Measurements from ENCODE around the gene TRIO.

Gene TRIO

GRCh38 chr5:14123551-14123950 lies 19.6 kb upstream of the TRIO start:
- no peak for DNase-seq (ENCODE audit: low read depth)

DNA sequence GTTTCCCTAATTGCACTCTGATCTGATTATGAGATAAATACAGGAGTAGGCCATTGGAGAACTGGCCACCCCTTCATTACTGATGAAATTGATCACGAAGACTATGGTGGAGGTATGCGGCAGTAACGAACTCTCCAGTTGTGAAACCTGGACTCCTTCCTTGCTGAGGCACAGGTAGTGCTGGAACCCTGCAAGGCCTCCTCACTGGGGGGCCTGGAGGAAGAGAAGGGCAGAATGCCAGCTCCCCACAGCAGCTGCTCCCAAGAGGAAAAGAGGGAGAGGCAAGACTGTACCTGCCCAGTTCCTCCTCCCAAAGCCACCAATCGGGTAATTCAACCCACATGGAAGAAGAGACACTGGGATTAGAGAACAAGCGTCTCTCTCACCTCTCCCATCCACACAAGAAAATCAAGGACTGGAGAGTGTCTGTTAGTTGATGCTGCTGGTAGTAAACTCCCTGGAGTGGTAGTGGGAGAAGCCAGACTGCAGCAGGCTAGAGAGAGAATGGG lies 19.1 kb upstream of the TRIO start:
- no peak for DNase-seq (ENCODE audit: low read depth)

DNA sequence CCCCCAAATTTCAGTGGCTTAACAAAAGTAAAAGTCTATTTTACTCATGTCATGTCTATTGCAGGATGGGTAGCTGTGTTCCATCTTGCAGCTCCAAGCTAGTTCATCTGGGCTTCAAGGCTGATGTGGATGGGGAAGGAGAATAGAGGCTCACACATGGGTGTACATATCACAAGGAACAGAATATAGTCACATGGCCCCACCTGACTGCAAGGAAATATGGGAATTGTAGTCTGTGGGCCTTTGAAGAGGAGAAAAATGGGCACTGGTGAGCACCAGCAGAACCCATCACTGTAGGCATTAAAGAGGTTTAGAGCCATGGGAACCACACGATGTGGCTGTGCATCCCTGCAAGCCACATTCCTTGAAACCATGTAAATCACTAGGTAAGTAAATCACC lies 17.9 kb upstream of the TRIO start:
- no peak for DNase-seq (ENCODE audit: low read depth)

DNA sequence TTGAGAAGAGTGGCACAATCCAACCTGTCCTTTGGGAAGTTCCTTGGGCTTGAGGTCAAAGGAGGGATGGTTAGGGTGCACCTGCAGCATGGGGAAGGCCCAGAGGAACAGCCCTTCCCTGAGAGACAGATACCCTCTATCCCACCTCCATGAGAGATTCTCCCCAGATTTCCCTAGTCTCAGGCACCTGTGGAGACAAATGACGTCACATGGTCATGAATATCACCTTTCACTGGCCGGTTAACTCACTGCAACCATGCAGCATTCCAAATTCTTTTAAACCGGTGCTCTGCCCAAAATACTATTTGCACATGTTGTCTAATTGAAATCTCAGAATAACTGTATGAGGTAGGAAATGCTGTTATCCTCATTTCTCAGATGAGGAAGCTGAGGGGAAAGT lies 15.6 kb upstream of the TRIO start:
- no peak for DNase-seq (ENCODE audit: low read depth)

GRCh38 chr5:14128079-14128478 lies 15.1 kb upstream of the TRIO start:
- no peak for DNase-seq (ENCODE audit: low read depth)

GRCh38 chr5:14129123-14129522 lies 14.0 kb upstream of the TRIO start:
- no peak for DNase-seq (ENCODE audit: low read depth)

GRCh38 chr5:14131855-14132503 lies 11.2 kb upstream of the TRIO start:
- DNase-seq (ENCODE audit: low read depth), result no peak

DNA sequence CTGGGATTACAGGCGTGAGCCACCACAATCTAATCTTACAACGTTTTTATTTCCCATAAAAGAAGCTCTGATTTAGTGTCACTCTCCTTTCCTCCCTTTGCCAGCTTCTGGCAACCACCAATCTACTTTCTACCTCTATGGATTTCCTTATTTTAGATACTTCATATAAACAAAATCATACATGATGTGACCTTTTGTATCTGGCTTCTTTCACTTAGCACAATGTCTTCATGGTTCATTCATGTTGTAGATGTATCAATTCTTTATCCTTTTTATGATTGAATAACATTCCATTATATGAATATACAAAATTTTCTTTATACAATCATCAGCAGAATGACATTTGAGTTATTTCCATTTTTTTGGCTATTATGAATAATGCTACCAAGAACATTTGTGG lies 9.7 kb upstream of the TRIO start:
- DNase-seq (ENCODE audit: low read depth), result no peak

DNA sequence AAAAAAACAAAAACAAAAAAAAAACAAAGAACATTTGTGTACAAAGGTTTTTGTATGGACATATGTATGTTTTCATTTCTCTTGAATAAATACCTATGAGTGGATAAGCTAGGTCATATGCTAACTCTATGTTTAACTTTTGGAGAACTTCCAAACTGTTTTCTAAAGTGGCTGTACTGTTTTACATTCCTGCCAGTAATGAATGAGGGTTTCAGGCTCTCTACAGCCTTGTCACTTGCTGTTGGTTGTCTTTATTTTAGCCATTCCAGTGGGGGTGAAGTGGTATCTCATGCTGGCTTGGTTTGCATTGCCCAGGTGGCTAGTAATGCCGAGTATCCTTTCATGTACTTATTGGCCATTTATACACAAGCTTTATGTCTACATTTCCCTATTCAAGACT lies 9.1 kb upstream of the TRIO start:
- peak; percentile 42 for DNase-seq (ENCODE audit: low read depth)

DNA sequence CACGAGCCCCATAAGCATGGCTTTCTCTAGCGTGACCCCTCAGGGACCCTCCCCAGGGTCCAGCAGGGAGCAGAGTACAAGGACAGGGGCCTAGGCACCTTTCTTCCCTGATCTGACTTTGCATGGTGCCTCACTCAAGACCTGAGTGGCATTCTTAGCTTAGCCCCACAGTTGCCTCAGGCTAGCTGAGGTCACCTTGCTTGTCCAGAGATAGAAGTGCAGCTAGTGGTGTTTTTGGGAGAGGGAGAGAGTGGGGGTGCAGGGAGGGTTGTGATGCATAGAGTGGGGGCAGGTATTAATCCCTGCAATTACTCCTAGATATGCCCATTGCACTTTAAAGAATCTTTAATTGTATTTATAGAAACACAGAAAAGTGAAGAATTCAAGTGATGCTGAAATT lies 8.4 kb upstream of the TRIO start:
- no peak for DNase-seq (ENCODE audit: low read depth)

GRCh38 chr5:14135621-14136020 lies 7.5 kb upstream of the TRIO start:
- DNase-seq (ENCODE audit: low read depth), result no peak

GRCh38 chr5:14136228-14136627 lies 6.9 kb upstream of the TRIO start:
- DNase-seq (ENCODE audit: low read depth), result peak; percentile 73

DNA sequence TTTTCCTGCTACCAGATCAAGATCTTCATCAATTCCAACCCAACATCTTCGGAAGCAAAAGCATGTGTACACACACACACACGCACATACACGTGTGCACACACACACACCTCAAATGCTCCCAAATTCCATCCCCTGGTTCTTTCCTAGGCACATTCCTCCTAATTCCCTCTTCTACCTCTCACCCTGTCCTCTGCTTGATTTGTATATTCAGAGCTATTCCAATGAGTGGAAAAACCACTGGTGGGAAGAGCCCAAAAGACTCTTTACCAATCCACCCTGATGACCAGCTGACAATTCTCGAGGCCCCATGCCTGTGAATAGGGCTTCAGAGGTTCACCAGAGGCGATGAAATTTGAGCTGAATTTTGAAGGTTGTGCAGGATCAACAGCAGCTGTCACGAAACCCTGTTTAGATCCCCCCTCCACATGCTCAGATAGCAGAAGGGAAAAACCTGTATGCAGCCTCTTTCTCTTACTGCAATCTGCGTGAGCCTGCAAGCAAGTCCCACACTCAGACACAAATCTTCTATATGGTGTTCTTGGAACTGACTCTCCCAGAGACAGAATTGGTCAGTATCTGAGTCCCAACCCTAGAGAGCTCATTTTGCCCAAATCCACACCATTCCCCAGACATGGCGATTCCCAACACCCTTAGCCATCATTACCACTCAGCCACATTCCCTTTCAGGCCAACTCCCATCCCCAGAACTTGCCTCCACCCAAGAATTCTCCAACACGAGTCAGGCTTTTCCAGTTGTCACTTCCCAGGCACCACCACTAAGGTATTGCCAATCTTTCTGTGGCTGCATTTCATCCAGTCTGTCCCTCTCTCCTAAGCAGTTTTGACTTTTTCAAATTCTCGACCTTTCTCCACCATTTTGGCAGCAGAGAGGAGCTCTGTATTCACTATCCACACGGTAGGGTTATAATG lies 4.3 kb upstream of the TRIO start:
- no peak for DNase-seq (ENCODE audit: low read depth)

- no peak for DNase-seq (ENCODE audit: low read depth)
Measured at GRCh38 chr5:14141764-14142163, 1.4 kb upstream of the TRIO start.

- DNase-seq (ENCODE audit: low read depth), result peak; percentile 52
Measured at GRCh38 chr5:14142202-14142826, 828 bp upstream of the TRIO start.

DNA sequence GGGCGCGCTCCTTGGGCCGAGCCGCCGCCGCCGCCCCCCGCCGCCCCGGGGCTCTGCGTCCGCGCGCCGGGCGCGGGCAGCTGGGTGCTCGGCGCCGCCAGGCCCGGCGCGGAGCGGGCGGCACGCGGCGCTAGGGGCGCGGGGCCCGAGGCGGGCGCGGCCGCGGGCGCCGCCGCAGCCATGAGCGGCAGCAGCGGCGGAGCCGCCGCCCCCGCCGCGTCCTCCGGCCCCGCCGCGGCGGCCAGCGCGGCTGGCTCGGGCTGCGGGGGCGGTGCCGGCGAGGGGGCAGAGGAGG lies 351 bp downstream of the TRIO start:
- peak; percentile 37 for DNase-seq (ENCODE audit: low read depth)

- DNase-seq (ENCODE audit: low read depth), result no peak
Measured at GRCh38 chr5:14143841-14144585, 871 bp downstream of the TRIO start.

GRCh38 chr5:14144586-14145434 lies 1.7 kb downstream of the TRIO start:
- peak; percentile 86 for DNase-seq (ENCODE audit: low read depth)

DNA sequence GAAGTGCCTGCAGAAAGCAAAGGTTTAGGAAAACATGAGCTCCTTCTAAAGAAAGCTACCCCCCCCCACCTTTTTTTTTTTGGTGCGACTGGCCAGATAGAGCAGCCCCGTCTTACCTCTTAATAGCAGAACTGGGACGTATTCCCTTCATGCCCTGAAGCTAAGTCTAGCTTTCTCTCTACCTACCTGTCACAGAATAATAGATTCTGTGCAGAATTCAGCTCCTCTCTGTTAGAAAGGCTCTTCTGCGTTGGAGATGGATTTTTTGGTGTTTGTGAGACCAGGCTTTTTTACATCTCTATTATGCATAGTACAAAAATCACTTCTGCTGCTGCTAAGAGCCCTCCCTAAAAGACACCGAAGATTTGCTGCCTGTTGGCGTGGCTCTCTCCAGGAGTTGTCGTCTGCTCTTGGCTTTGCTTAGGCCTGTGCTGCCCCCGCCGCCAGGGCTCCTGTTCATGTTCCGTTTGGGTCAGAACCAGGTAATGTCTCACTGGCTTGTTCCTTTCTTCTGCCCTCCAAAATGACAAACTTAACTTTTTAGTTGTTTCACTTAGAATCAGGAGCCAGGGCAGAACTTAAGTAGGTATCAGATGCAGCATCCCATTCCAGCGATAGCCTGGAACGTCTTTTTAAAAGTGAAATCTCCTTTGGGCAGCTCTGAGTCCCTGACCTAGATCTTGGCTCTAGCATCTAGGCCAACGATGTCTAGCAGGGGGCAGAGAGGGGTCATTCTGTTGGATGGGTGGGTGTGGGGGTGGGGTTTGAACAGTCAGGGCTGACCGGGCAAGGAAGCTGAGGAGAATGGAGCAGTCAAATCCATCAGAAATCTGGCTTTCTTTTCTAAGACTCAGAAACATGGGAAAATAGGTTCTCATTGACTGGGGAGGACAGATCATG lies 2.5 kb downstream of the TRIO start:
- DNase-seq (ENCODE audit: low read depth), result no peak

GRCh38 chr5:14146725-14147124 lies 3.6 kb downstream of the TRIO start:
- peak; percentile 41 for DNase-seq (ENCODE audit: low read depth)

Data from EH (cell line).